Panc1 (cell line): ENCODE results near the gene BTBD9.

Experiments used
- SIN3A ChIP-seq: IDR thresholded peaks from 2 replicates; pipeline ENCODE4 v1.6.1; 2012; ENCODE audit warnings: low read depth, mild to moderate bottlenecking, low read length, moderate library complexity, borderline replicate concordance; ENCODE audit not compliant: insufficient read depth
- TCF7L2 ChIP-seq: IDR thresholded peaks from 2 replicates; pipeline ENCODE4 v1.6.1; 2011; ENCODE audit warnings: mild to moderate bottlenecking, low read depth, low read length, inconsistent platforms
- TF ChIP-seq, protein P1 (sequence below): fragments of 450-650 bp; IDR thresholded peaks from 2 replicates; pipeline ENCODE4 v1.5.1; 2017; ENCODE audit warnings: mild to moderate bottlenecking

GRCh38 chr6:38508286-38508685 lies 131.4 kb downstream of the BTBD9 start:
- TF ChIP-seq, protein P1, sequence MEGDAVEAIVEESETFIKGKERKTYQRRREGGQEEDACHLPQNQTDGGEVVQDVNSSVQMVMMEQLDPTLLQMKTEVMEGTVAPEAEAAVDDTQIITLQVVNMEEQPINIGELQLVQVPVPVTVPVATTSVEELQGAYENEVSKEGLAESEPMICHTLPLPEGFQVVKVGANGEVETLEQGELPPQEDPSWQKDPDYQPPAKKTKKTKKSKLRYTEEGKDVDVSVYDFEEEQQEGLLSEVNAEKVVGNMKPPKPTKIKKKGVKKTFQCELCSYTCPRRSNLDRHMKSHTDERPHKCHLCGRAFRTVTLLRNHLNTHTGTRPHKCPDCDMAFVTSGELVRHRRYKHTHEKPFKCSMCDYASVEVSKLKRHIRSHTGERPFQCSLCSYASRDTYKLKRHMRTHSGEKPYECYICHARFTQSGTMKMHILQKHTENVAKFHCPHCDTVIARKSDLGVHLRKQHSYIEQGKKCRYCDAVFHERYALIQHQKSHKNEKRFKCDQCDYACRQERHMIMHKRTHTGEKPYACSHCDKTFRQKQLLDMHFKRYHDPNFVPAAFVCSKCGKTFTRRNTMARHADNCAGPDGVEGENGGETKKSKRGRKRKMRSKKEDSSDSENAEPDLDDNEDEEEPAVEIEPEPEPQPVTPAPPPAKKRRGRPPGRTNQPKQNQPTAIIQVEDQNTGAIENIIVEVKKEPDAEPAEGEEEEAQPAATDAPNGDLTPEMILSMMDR = no peak
- no peak for TF ChIP-seq TCF7L2
- no peak for TF ChIP-seq SIN3A
